AG09319 (cell line): ENCODE data around the gene HTT-AS.

Experiments
- DNase-seq: peaks from one replicate; pipeline ENCODE4 v3.0.0-alpha.2; 2010; ENCODE audit warnings: low read depth; ENCODE audit errors: extremely low read depth
- CTCF ChIP-seq: IDR thresholded peaks from 2 replicates; pipeline ENCODE4 v1.5.1; 2011; ENCODE audit warnings: low read depth, mild to moderate bottlenecking, inconsistent platforms, low read length, moderate library complexity

The HTT-AS gene

GRCh38 chr4:3087115-3087797, 12.9 kb upstream of the HTT-AS start:
- TF ChIP-seq CTCF: no peak
- DNase-seq: no peak

GRCh38 chr4:3085948-3086670, 11.8 kb upstream of the HTT-AS start:
- no peak for DNase-seq
- no peak for TF ChIP-seq CTCF

DNA sequence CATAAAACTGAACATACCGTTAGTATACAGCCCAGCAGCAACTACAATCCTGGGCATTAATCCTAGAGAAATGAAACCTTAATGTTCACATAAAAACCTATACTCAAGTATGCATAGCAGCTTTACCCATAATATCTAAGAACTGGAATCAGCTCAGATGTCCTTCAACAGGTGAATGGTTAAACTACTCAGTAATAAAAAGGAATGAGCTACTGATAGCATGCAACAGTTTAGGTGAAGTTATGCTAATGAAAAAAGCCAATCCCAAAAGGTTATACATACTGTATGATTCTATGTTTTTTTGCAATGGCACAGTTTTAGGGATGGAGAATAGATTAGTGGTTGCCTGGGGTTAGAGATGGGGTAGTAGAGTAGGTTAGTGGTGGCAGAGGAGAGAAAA, 9.4 kb upstream of the HTT-AS start:
- DNase-seq: no peak
- no peak for TF ChIP-seq CTCF

DNA sequence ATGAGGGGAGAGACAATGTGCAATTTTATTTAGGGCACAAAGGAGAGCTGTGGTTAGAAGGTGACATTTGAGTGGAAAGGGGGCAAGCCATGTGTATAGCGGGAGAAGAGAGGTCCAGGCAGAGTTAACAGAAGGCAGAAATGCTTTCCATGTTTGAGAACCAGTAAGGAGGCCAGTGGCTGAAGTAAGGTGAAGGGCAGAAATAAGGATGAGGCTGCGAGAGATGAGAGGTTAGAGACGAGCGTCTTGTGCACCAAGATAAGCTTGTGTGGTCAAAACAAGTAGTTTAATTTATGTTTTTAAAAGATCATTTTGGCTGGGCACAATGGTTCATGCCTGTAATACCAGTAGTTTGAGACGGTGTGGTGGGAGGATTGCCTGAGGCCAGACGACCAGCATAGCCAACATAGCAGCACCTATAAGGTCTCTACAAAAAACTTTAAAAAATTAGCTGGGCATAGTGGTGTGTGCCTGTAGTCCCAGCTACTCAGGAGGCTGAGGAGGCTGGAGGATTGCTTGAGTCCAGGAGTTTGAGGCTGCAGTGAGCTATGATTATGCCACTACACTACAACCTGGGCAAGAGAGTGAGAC, 8.7 kb upstream of the HTT-AS start:
- TF ChIP-seq CTCF: no peak

GRCh38 chr4:3079694-3080123, 5.4 kb upstream of the HTT-AS start:
- no peak for DNase-seq
- no peak for TF ChIP-seq CTCF

More for the DNA sequence above, 8.7 kb upstream of the HTT-AS start:
- no peak for DNase-seq

DNA sequence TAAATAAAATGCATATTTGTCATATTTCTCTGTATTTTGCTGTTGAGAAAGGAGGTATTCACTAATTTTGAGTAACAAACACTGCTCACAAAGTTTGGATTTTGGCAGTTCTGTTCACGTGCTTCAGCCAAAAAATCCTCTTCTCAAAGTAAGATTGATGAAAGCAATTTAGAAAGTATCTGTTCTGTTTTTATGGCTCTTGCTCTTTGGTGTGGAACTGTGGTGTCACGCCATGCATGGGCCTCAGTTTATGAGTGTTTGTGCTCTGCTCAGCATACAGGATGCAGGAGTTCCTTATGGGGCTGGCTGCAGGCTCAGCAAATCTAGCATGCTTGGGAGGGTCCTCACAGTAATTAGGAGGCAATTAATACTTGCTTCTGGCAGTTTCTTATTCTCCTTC, 3.5 kb upstream of the HTT-AS start:
- DNase-seq: no peak
- no peak for TF ChIP-seq CTCF

DNA sequence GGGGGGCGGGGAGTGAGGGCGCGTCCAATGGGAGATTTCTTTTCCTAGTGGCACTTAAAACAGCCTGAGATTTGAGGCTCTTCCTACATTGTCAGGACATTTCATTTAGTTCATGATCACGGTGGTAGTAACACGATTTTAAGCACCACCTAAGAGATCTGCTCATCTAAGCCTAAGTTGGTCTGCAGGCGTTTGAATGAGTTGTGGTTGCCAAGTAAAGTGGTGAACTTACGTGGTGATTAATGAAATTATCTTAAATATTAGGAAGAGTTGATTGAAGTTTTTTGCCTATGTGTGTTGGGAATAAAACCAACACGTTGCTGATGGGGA, 1.3 kb upstream of the HTT-AS start:
- DNase-seq: no peak
- no peak for TF ChIP-seq CTCF
